GM19099 (cell line): ENCODE results near the gene IGFN1.

ENCODE experiments used
- POLR2A ChIP-seq: IDR thresholded peaks from 3 replicates; pipeline ENCODE4 v1.6.1; 2011; ENCODE audit warnings: low read depth; ENCODE audit not compliant: insufficient read length; ENCODE audit errors: extremely low read depth

IGFN1 gene

GRCh38 chr1:201154389-201155165 is 36.0 kb upstream of the IGFN1 start, which contains the start of gene TMEM9:
TSS of gene TMEM9 (minus strand) at chr1:201154474. CDS start at chr1:201153923, 551 bp downstream.
- TF ChIP-seq POLR2A: no peak

GRCh38 chr1:201155354-201155753 is 35.3 kb upstream of the IGFN1 start:
- TF ChIP-seq POLR2A: no peak

GRCh38 chr1:201156346-201156745 is 34.3 kb upstream of the IGFN1 start:
- no peak for TF ChIP-seq POLR2A

- TF ChIP-seq POLR2A: no peak
Measured at GRCh38 chr1:201156819-201157218, 33.8 kb upstream of the IGFN1 start.

GRCh38 chr1:201157949-201158348 is 32.7 kb upstream of the IGFN1 start:
- no peak for TF ChIP-seq POLR2A

- TF ChIP-seq POLR2A: no peak
Measured at GRCh38 chr1:201163707-201164106, 26.9 kb upstream of the IGFN1 start.

GRCh38 chr1:201164645-201165044 is 26.0 kb upstream of the IGFN1 start:
- no peak for TF ChIP-seq POLR2A

- no peak for TF ChIP-seq POLR2A
Measured at GRCh38 chr1:201167041-201167991, 23.3 kb upstream of the IGFN1 start.

- no peak for TF ChIP-seq POLR2A
Measured at GRCh38 chr1:201169203-201169602, 21.4 kb upstream of the IGFN1 start.

GRCh38 chr1:201169971-201170532 is 20.6 kb upstream of the IGFN1 start:
- no peak for TF ChIP-seq POLR2A

GRCh38 chr1:201170533-201171062 is 20.0 kb upstream of the IGFN1 start:
- TF ChIP-seq POLR2A: peak; percentile 70

- no peak for TF ChIP-seq POLR2A
Measured at GRCh38 chr1:201171063-201172036, 19.3 kb upstream of the IGFN1 start.

GRCh38 chr1:201172326-201172725 is 18.3 kb upstream of the IGFN1 start:
- no peak for TF ChIP-seq POLR2A
